MCF 10A (cell line): ENCODE results near the gene MEOX1. TPM values are rescaled to one million over a fixed set of nuclear protein-coding genes. Genes with fewer than 3 reads are reported as not detected.

Source experiments
- BruUV-seq: library from RNA; stranded (reverse); fragments of 400-500 nt; replicated peaks from 2 replicates; lab custom pipeline; 2021; lab: Mats Ljungman, UMichigan
- CTCF ChIA-PET: fragments of 300-600 bp; sonication (Branson Sonifier 250); formaldehyde crosslinking; extraction: SDS; loops from one replicate; lab custom pipeline; 2021; ENCODE audit warnings: antibody characterized with exemption, inconsistent platforms; lab: Yijun Ruan, JAX
- POLR2A ChIA-PET: fragments of 300-600, 350-650 bp; sonication (Branson Sonifier 250); formaldehyde crosslinking; extraction: SDS; loops from one replicate; lab custom pipeline; 2020; ENCODE audit warnings: antibody characterized with exemption, inconsistent platforms; lab: Yijun Ruan, JAX
- DNase-seq: peaks from one replicate; pipeline ENCODE4 v3.0.0-alpha.2; 2018; ENCODE audit not compliant: unreplicated experiment
- H3K27ac Mint-ChIP-seq: one replicate; pipeline ENCODE4 v1.8.0; 2022; ENCODE audit warnings: mild to moderate bottlenecking, low read depth, mixed read lengths; ENCODE audit not compliant: unreplicated experiment
- H3K27me3 Mint-ChIP-seq: one replicate; pipeline ENCODE4 v1.8.0; 2022; ENCODE audit warnings: mixed read lengths; ENCODE audit not compliant: insufficient read depth, unreplicated experiment
- H3K36me3 Mint-ChIP-seq: one replicate; pipeline ENCODE4 v1.8.0; 2022; ENCODE audit warnings: mild to moderate bottlenecking, moderate library complexity, mixed read lengths; ENCODE audit not compliant: insufficient read depth, unreplicated experiment
- H3K4me1 Mint-ChIP-seq: one replicate; pipeline ENCODE4 v1.8.0; 2022; ENCODE audit warnings: mixed read lengths; ENCODE audit not compliant: insufficient read depth, unreplicated experiment
- H3K4me3 Mint-ChIP-seq: one replicate; pipeline ENCODE4 v1.8.0; 2022; ENCODE audit warnings: mild to moderate bottlenecking, moderate library complexity, mixed read lengths; ENCODE audit not compliant: unreplicated experiment
- H3K9me3 Mint-ChIP-seq: one replicate; pipeline ENCODE4 v1.8.0; 2022; ENCODE audit warnings: mixed read lengths; ENCODE audit not compliant: unreplicated experiment
- CTCF ChIP-seq: fragments of 200-600 bp; IDR thresholded peaks from one replicate; pipeline ENCODE4 v1.8.0; 2022; ENCODE audit warnings: antibody characterized with exemption, mild to moderate bottlenecking; ENCODE audit not compliant: unreplicated experiment
- intact Hi-C: fragments of 100-400 bp; cut with micrococcal nuclease; formaldehyde crosslinking; loops from 2 replicates; pipeline ENCODE4 v1.14.1; 2022
- total RNA-seq: library from RNA; stranded (reverse); gene quantifications from 2 replicates; pipeline ENCODE4 v1.2.3, GENCODE V29; 2022

MEOX1 gene
- total RNA-seq, 1 experiment from 2014 or later, result not detected

GRCh38 chr17:43676471-43676870 is 14.7 kb upstream of the MEOX1 start:
- Mint-ChIP-seq H3K4me3 (no peak overlapping the region), H3K4me1 (peaks cover 4% of the 10 kb centered on the region), H3K9me3 (no peaks in the 10 kb centered on the region), H3K27ac (no peak overlapping the region), H3K27me3 (no peaks in the 10 kb centered on the region), H3K36me3 (no peaks in the 10 kb centered on the region)
- intact Hi-C loops, result no loop called here
- BruUV-seq, result no TSS peak
- ChIA-PET POLR2A (interaction anchor here (1.5 kb wide), 1 partner anchor 97 kb away, joined by 4 read pairs; no protein-coding TSS in a partner anchor), CTCF (interaction anchor here (0.6 to 1.5 kb wide), 9 partner anchors 10 to 282 kb away, joined by 3 to 8 read pairs (median 4); no protein-coding TSS in a partner anchor)
- no peak for DNase-seq
- no peak for TF ChIP-seq CTCF

GRCh38 chr17:43674394-43674793 is 12.7 kb upstream of the MEOX1 start:
- intact Hi-C loops, result no loop called here
- no peaks in the 10 kb centered on the region for H3K36me3 Mint-ChIP-seq
- H3K4me3 Mint-ChIP-seq, result no peak overlapping the region
- no peaks in the 10 kb centered on the region for H3K27me3 Mint-ChIP-seq
- no peak for DNase-seq
- ChIA-PET CTCF (interaction anchor here (0.6 to 2.2 kb wide), 24 partner anchors 8 to 173 kb away, joined by 3 to 22 read pairs (median 3); partner anchors contain the start of gene MEOX1), POLR2A (interaction anchor here (0.8 to 1.9 kb wide), 5 partner anchors 84 to 114 kb away, joined by 3 to 14 read pairs (median 4); no protein-coding TSS in a partner anchor)
- no TSS peak for BruUV-seq
- no peak for TF ChIP-seq CTCF
- peaks cover 9% of the 10 kb centered on the region for H3K4me1 Mint-ChIP-seq
- H3K9me3 Mint-ChIP-seq, result no peaks in the 10 kb centered on the region
- no peak overlapping the region for H3K27ac Mint-ChIP-seq

GRCh38 chr17:43673516-43674323 is 12.0 kb upstream of the MEOX1 start:
- Mint-ChIP-seq H3K36me3 (no peaks in the 10 kb centered on the region), H3K9me3 (no peaks in the 10 kb centered on the region), H3K27me3 (no peaks in the 10 kb centered on the region), H3K4me3 (no peak overlapping the region), H3K4me1 (peaks cover 9% of the 10 kb centered on the region), H3K27ac (no peak overlapping the region)
- BruUV-seq, result no TSS peak
- POLR2A ChIA-PET, result interaction anchor here (0.7 to 1.9 kb wide), 9 partner anchors 8 to 114 kb away, joined by 3 to 14 read pairs (median 4); no protein-coding TSS in a partner anchor
- CTCF ChIA-PET, result interaction anchor here (0.6 to 2.2 kb wide), 32 partner anchors 9 to 173 kb away, joined by 3 to 22 read pairs (median 4); partner anchors contain the start of gene MEOX1
- peak; percentile 91 for TF ChIP-seq CTCF
- peak; percentile 66 for DNase-seq
- intact Hi-C loops, result loop anchor here (1.0 kb wide), 1 partner anchor 97 kb away; no protein-coding TSS in a partner anchor
